K562 (cell line): ENCODE results near the gene FGL2.

Experiments
- CHD1 ChIP-seq: fragments of 200-600 bp; sonication (generic); IDR thresholded peaks from one replicate; pipeline ENCODE4 v1.6.1; 2012; ENCODE audit warnings: mild to moderate bottlenecking, moderate library complexity, low read length, inconsistent platforms
- GABPB1 ChIP-seq: sonication (generic); formaldehyde crosslinking; IDR thresholded peaks from 2 replicates; pipeline ENCODE4 v1.8.0; 2022; ENCODE audit warnings: mild to moderate bottlenecking, missing genetic modification reagents
- POLR2A ChIP-seq: fragments of 450-650 bp; conservative IDR thresholded peaks from 2 replicates; pipeline ENCODE4 v1.6.1; 2016
- STAT6 ChIP-seq: sonication (generic); formaldehyde crosslinking; IDR thresholded peaks from 2 replicates; pipeline ENCODE4 v1.8.1; 2023; ENCODE audit warnings: mild to moderate bottlenecking, missing genetic modification reagents
- VEZF1 ChIP-seq: fragments of 200-800 bp; sonication (Bioruptor generic); IDR thresholded peaks from 2 replicates; pipeline ENCODE4 v1.6.1; 2017; ENCODE audit warnings: missing genetic modification characterization, missing compliant biosample characterization
- ZBED1 ChIP-seq: IDR thresholded peaks from 2 replicates; pipeline ENCODE4 v1.6.1; 2014
- ZNF561 ChIP-seq: fragments of 450-650 bp; formaldehyde crosslinking; conservative IDR thresholded peaks from 2 replicates; pipeline ENCODE4 v1.4.0; 2020; ENCODE audit warnings: mild to moderate bottlenecking, moderate library complexity
- TF ChIP-seq, protein P1 (sequence below), 3 experiments: IDR thresholded peaks in 2 of 3; conservative IDR thresholded peaks in 1 of 3; 2 replicates each; pipeline ENCODE4 v1.5.1; 2011 to 2012; ENCODE audit warnings: low read length in 3 of 3, mild to moderate bottlenecking in 3 of 3, control low read depth in 2 of 3, improper control_type of control experiment in 1 of 3, inconsistent platforms in 1 of 3, low read depth in 1 of 3, mixed read lengths in 1 of 3, moderate library complexity in 1 of 3; ENCODE audit not compliant: insufficient read depth in 2 of 3

GRCh38 chr7:77208416-77208815 lies 8.8 kb upstream of the FGL2 start:
- no peak for TF ChIP-seq VEZF1
- no peak for TF ChIP-seq ZNF561 (CRISPR knock-in tag)
- no peak for TF ChIP-seq GABPB1 (CRISPR knock-in tag)
- TF ChIP-seq POLR2A = no peak
- TF ChIP-seq CHD1 = no peak
- TF ChIP-seq STAT6 (CRISPR knock-in tag) = no peak
- TF ChIP-seq, protein P1, sequence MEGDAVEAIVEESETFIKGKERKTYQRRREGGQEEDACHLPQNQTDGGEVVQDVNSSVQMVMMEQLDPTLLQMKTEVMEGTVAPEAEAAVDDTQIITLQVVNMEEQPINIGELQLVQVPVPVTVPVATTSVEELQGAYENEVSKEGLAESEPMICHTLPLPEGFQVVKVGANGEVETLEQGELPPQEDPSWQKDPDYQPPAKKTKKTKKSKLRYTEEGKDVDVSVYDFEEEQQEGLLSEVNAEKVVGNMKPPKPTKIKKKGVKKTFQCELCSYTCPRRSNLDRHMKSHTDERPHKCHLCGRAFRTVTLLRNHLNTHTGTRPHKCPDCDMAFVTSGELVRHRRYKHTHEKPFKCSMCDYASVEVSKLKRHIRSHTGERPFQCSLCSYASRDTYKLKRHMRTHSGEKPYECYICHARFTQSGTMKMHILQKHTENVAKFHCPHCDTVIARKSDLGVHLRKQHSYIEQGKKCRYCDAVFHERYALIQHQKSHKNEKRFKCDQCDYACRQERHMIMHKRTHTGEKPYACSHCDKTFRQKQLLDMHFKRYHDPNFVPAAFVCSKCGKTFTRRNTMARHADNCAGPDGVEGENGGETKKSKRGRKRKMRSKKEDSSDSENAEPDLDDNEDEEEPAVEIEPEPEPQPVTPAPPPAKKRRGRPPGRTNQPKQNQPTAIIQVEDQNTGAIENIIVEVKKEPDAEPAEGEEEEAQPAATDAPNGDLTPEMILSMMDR (IDR thresholded peaks at IDR 0.05 in 2 of 3, conservative IDR thresholded peaks at IDR 0.05 in 1 of 3; ENCODE audit: insufficient read depth in 2 of 3, low read depth in 1 of 3, low read length in 3 of 3) = no peak
- TF ChIP-seq ZBED1 = no peak
